Measurements from ENCODE around the gene DPAGT1. TPM values are rescaled to one million over a fixed set of nuclear protein-coding genes. Genes with fewer than 3 reads are reported as not detected.

The DPAGT1 gene
- total RNA-seq, 1 experiment from 2014 or later: 102 TPM

- no peak overlapping the region for H3K4me3 ChIP-seq (ENCODE audit: low read depth, low read length, poor library complexity, severe bottlenecking)
- H3K27ac ChIP-seq (ENCODE audit: low read depth, low read length, poor library complexity, severe bottlenecking): no peak overlapping the region
- H3K27me3 ChIP-seq (replicated peaks; ENCODE audit: insufficient read depth, low read depth, low read length, poor library complexity): no peaks in the 10 kb centered on the region
- no peaks in the 10 kb centered on the region for H3K9me3 ChIP-seq (ENCODE audit: low read depth, low read length, poor library complexity, severe bottlenecking)
- intact Hi-C loops (cut with micrococcal nuclease; ENCODE audit: unreplicated experiment): no loop called here
- CTCF ChIA-PET: no interaction called here
- POLR2A ChIA-PET (ENCODE audit: low non-redundant PET): interaction anchor here (0.5 to 0.6 kb wide), 2 partner anchors 13 to 14 kb away, joined by 3 read pairs; a partner anchor contains a TSS
- H3K36me3 ChIP-seq (ENCODE audit: insufficient read depth, low read length, poor library complexity, severe bottlenecking): peaks cover 36% of the 10 kb centered on the region
- no TSS peak for BruUV-seq (replicated peaks)
- H3K4me1 ChIP-seq (ENCODE audit: insufficient read depth, low read length, poor library complexity, severe bottlenecking): peaks cover 11% of the 10 kb centered on the region
- TF ChIP-seq EZH2 (IDR thresholded peaks at IDR 0.05; ENCODE audit: borderline replicate concordance, low read depth, low read length, poor library complexity, severe bottlenecking) (no peak), CTCF (conservative IDR thresholded peaks at IDR 0.05; ENCODE audit: low read depth, low read length) (no peak)
- DNase-seq (ENCODE audit: low spot score): no peak
Measured at GRCh38 chr11:119081682-119082260, 19.9 kb downstream of the DPAGT1 start.

- Histone ChIP-seq H3K36me3 (ENCODE audit: insufficient read depth, low read length, poor library complexity, severe bottlenecking) (peaks cover 45% of the 10 kb centered on the region), H3K27me3 (replicated peaks; ENCODE audit: insufficient read depth, low read depth, low read length, poor library complexity) (no peaks in the 10 kb centered on the region), H3K27ac (ENCODE audit: low read depth, low read length, poor library complexity, severe bottlenecking) (no peak overlapping the region), H3K4me3 (ENCODE audit: low read depth, low read length, poor library complexity, severe bottlenecking) (no peak overlapping the region), H3K9me3 (ENCODE audit: low read depth, low read length, poor library complexity, severe bottlenecking) (no peaks in the 10 kb centered on the region), H3K4me1 (ENCODE audit: insufficient read depth, low read length, poor library complexity, severe bottlenecking) (no peaks in the 10 kb centered on the region)
- intact Hi-C loops (cut with micrococcal nuclease; ENCODE audit: unreplicated experiment): no loop called here
- CTCF ChIA-PET: no interaction called here
- DNase-seq (ENCODE audit: low spot score): no peak
- POLR2A ChIA-PET (ENCODE audit: low non-redundant PET): no interaction called here
- BruUV-seq (replicated peaks): no TSS peak
- TF ChIP-seq EZH2 (IDR thresholded peaks at IDR 0.05; ENCODE audit: borderline replicate concordance, low read depth, low read length, poor library complexity, severe bottlenecking): no peak
- TF ChIP-seq CTCF (conservative IDR thresholded peaks at IDR 0.05; ENCODE audit: low read depth, low read length): no peak
Measured at GRCh38 chr11:119078675-119079420, 22.8 kb downstream of the DPAGT1 start.

- CTCF ChIA-PET: interaction anchor here (0.5 kb wide), 1 partner anchor 230 kb away, joined by 3 read pairs; no protein-coding TSS in a partner anchor
- intact Hi-C loops (cut with micrococcal nuclease; ENCODE audit: unreplicated experiment): no loop called here
- BruUV-seq (replicated peaks): no TSS peak
- no peaks in the 10 kb centered on the region for H3K27me3 ChIP-seq (replicated peaks; ENCODE audit: insufficient read depth, low read depth, low read length, poor library complexity)
- no peaks in the 10 kb centered on the region for H3K4me1 ChIP-seq (ENCODE audit: insufficient read depth, low read length, poor library complexity, severe bottlenecking)
- DNase-seq (ENCODE audit: low spot score): no peak
- H3K36me3 ChIP-seq (ENCODE audit: insufficient read depth, low read length, poor library complexity, severe bottlenecking): peaks cover 49% of the 10 kb centered on the region
- no peak overlapping the region for H3K27ac ChIP-seq (ENCODE audit: low read depth, low read length, poor library complexity, severe bottlenecking)
- no peaks in the 10 kb centered on the region for H3K9me3 ChIP-seq (ENCODE audit: low read depth, low read length, poor library complexity, severe bottlenecking)
- POLR2A ChIA-PET (ENCODE audit: low non-redundant PET): no interaction called here
- TF ChIP-seq CTCF (conservative IDR thresholded peaks at IDR 0.05; ENCODE audit: low read depth, low read length): no peak
- no peak for TF ChIP-seq EZH2 (IDR thresholded peaks at IDR 0.05; ENCODE audit: borderline replicate concordance, low read depth, low read length, poor library complexity, severe bottlenecking)
- no peak overlapping the region for H3K4me3 ChIP-seq (ENCODE audit: low read depth, low read length, poor library complexity, severe bottlenecking)
Measured at GRCh38 chr11:119077839-119078238, 23.8 kb downstream of the DPAGT1 start.
